GM18520 (cell line): ENCODE data around the gene PCDHA9.
"Not testable (repeated sequence)": the region's sequence is repeated elsewhere in the genome, so short reads cannot be mapped to it uniquely, and the experiment has no call there.

Source experiments
- ATAC-seq: cut with Tn5 transposase; IDR thresholded peaks from one replicate; pipeline ENCODE4 v1.9.1; 2021; ENCODE audit not compliant: unreplicated experiment

PCDHA9 gene

GRCh38 chr5:140835622-140836510 is 12.3 kb upstream of the PCDHA9 start:
- no peak for ATAC-seq

GRCh38 chr5:140840978-140841962 is 6.9 kb upstream of the PCDHA9 start, which contains the start of gene PCDHA8:
Gene PCDHA8 (plus strand): TSS chr5:140841187. CDS start chr5:140841322, 135 bp downstream.
- ATAC-seq, result no peak

- ATAC-seq, result no peak
Measured at GRCh38 chr5:140842798-140843733, 5.1 kb upstream of the PCDHA9 start.

GRCh38 chr5:140849831-140850634 is 1.9 kb downstream of the PCDHA9 start:
- not testable (repeated sequence) for ATAC-seq

GRCh38 chr5:140855772-140856674 is 7.8 kb downstream of the PCDHA9 start, which contains the start of gene PCDHA10:
Gene PCDHA10 (plus strand): TSS chr5:140855897. CDS start chr5:140856049, 152 bp downstream.
- ATAC-seq, result no peak

- no peak for ATAC-seq
Measured at GRCh38 chr5:140857177-140857986, 9.2 kb downstream of the PCDHA9 start.

GRCh38 chr5:140857987-140858240 is 9.7 kb downstream of the PCDHA9 start:
- ATAC-seq, result no peak

GRCh38 chr5:140862441-140863295 is 14.5 kb downstream of the PCDHA9 start:
- ATAC-seq, result no peak

- no peak for ATAC-seq
Measured at GRCh38 chr5:140868721-140869554, 20.8 kb downstream of the PCDHA9 start, which contains the start of gene PCDHA11. Gene PCDHA11 (plus strand): TSS chr5:140868957. CDS start chr5:140869104, 147 bp downstream.

- no peak for ATAC-seq
Measured at GRCh38 chr5:140869555-140869886, 21.3 kb downstream of the PCDHA9 start.

- no peak for ATAC-seq
Measured at GRCh38 chr5:140870221-140871201, 22.3 kb downstream of the PCDHA9 start.

- ATAC-seq, result no peak
Measured at GRCh38 chr5:140875085-140876065, 27.2 kb downstream of the PCDHA9 start, which contains the start of gene PCDHA12. Gene PCDHA12 (plus strand): TSS chr5:140875308. CDS start chr5:140875473, 165 bp downstream.

GRCh38 chr5:140876541-140877261 is 28.5 kb downstream of the PCDHA9 start:
- ATAC-seq, result not testable (repeated sequence)
